IPS-NIHi11 (cell line): ENCODE measurements around the gene LIPN.

Experiments
- DNase-seq: peaks from one replicate; pipeline ENCODE4 v3.0.0; 2012; ENCODE audit warnings: mixed read lengths, low spot score

LIPN gene

GRCh38 chr10:88827671-88828070, 67.9 kb downstream of the LIPN start:
- DNase-seq: no peak

- DNase-seq: no peak
These were observed 68.5 kb downstream of the LIPN start for GRCh38 chr10:88828310-88828709.
